Astrocyte (in vitro differentiated cells and primary cell): Measurements from ENCODE around the gene KIAA0513. TPM values are rescaled to one million over a fixed set of nuclear protein-coding genes. Genes with fewer than 3 reads are reported as not detected.

ENCODE experiments used
- DNase-seq: peaks from one replicate; pipeline ENCODE4 v3.0.0-alpha.2; 2010; ENCODE audit warnings: low read depth
- FAIRE-seq: peaks from 2 replicates; lab custom pipeline; 2011; peaks lifted over from hg19 to GRCh38; lab: Jason Lieb, UNC
- H2AFZ ChIP-seq: 2 replicates; pipeline ENCODE4 v1.6.0; 2012; ENCODE audit warnings: low read depth, low read length, inconsistent platforms
- H3K27ac ChIP-seq: 2 replicates; pipeline ENCODE4 v1.5.1; 2011; ENCODE audit warnings: low read depth, low read length, inconsistent platforms
- H3K27me3 ChIP-seq: 2 replicates; pipeline ENCODE4 v1.6.0; 2011; ENCODE audit warnings: low read length, inconsistent platforms; ENCODE audit not compliant: insufficient read depth
- H3K36me3 ChIP-seq: 2 replicates; pipeline ENCODE4 v1.5.1; 2011; ENCODE audit warnings: low read length, inconsistent platforms; ENCODE audit not compliant: insufficient read depth
- H3K4me1 ChIP-seq: 2 replicates; pipeline ENCODE4 v1.5.1; 2011; ENCODE audit warnings: low read length, inconsistent platforms; ENCODE audit not compliant: insufficient read depth
- H3K4me2 ChIP-seq: 2 replicates; pipeline ENCODE4 v1.6.0; 2012; ENCODE audit warnings: low read length, inconsistent platforms
- H3K4me3 ChIP-seq: 2 replicates; pipeline ENCODE4 v1.5.1; 2011; ENCODE audit warnings: low read depth, mild to moderate bottlenecking, low read length, inconsistent platforms; ENCODE audit not compliant: insufficient read depth
- H3K79me2 ChIP-seq: 2 replicates; pipeline ENCODE4 v1.6.0; 2012; ENCODE audit warnings: mild to moderate bottlenecking, low read length, inconsistent platforms; ENCODE audit not compliant: insufficient read depth
- H3K9ac ChIP-seq: 2 replicates; pipeline ENCODE4 v1.6.0; 2012; ENCODE audit warnings: mild to moderate bottlenecking, low read length, inconsistent platforms
- H3K9me3 ChIP-seq: 2 replicates; pipeline ENCODE4 v1.5.1; 2012; ENCODE audit warnings: low read depth, mild to moderate bottlenecking, low read length, inconsistent platforms; ENCODE audit not compliant: insufficient read depth
- H4K20me1 ChIP-seq: 2 replicates; pipeline ENCODE4 v1.6.0; 2012; ENCODE audit warnings: low read length, inconsistent platforms; ENCODE audit not compliant: insufficient read depth
- H3K27ac Mint-ChIP-seq: one replicate; pipeline ENCODE4 v1.8.0; 2021; ENCODE audit warnings: mild to moderate bottlenecking, mixed read lengths; ENCODE audit not compliant: unreplicated experiment
- H3K27me3 Mint-ChIP-seq: one replicate; pipeline ENCODE4 v1.8.0; 2021; ENCODE audit warnings: low read depth, mixed read lengths; ENCODE audit not compliant: unreplicated experiment
- H3K36me3 Mint-ChIP-seq: one replicate; pipeline ENCODE4 v1.8.0; 2021; ENCODE audit warnings: low read depth, mixed read lengths; ENCODE audit not compliant: unreplicated experiment
- H3K4me1 Mint-ChIP-seq: one replicate; pipeline ENCODE4 v1.8.0; 2021; ENCODE audit warnings: low read depth, mixed read lengths; ENCODE audit not compliant: unreplicated experiment
- H3K4me3 Mint-ChIP-seq: one replicate; pipeline ENCODE4 v1.8.0; 2021; ENCODE audit warnings: mild to moderate bottlenecking, moderate library complexity, mixed read lengths; ENCODE audit not compliant: unreplicated experiment
- H3K9me3 Mint-ChIP-seq: one replicate; pipeline ENCODE4 v1.8.0; 2021; ENCODE audit warnings: mild to moderate bottlenecking, mixed read lengths; ENCODE audit not compliant: unreplicated experiment
- CTCF ChIP-seq: IDR thresholded peaks from 2 replicates; pipeline ENCODE4 v1.5.1; 2011; ENCODE audit warnings: low read depth, mild to moderate bottlenecking, inconsistent platforms, low read length, moderate library complexity; ENCODE audit not compliant: insufficient read depth
- EZH2 ChIP-seq: IDR thresholded peaks from 2 replicates; pipeline ENCODE4 v1.6.1; 2012; ENCODE audit warnings: mild to moderate bottlenecking, low read length, inconsistent platforms; ENCODE audit not compliant: insufficient read depth
- total RNA-seq: library from RNA; stranded (reverse); gene quantifications from 2 replicates; pipeline ENCODE4 v1.2.1, GENCODE V29; 2021

Gene KIAA0513
- total RNA-seq, 1 donor from 2014 or later: 7.5 TPM

GRCh38 chr16:85036236-85037049 is 8.8 kb downstream of the KIAA0513 start:
- Mint-ChIP-seq H3K27ac (peak overlapping the region; percentile 50), H3K9me3 (no peaks in the 10 kb centered on the region), H3K36me3 (peaks cover 1% of the 10 kb centered on the region), H3K4me1 (peaks cover 4% of the 10 kb centered on the region), H3K4me3 (no peak overlapping the region), H3K27me3 (peaks cover 10% of the 10 kb centered on the region)
- TF ChIP-seq CTCF (no peak), EZH2 (no peak)
- Histone ChIP-seq H3K4me1 (peaks cover 10% of the 10 kb centered on the region), H3K36me3 (no peaks in the 10 kb centered on the region), H3K9me3 (no peaks in the 10 kb centered on the region), H3K79me2 (no peaks in the 10 kb centered on the region), H3K4me3 (no peak overlapping the region), H4K20me1 (peaks cover 14% of the 10 kb centered on the region), H3K27me3 (peaks cover 7% of the 10 kb centered on the region), H3K4me2 (peak overlapping the region; percentile 52), H2AFZ (no peak overlapping the region), H3K27ac (peak overlapping the region; percentile 39), H3K9ac (no peak overlapping the region)
- FAIRE-seq: no peak
- no peak for DNase-seq

- Histone ChIP-seq H3K9me3 (no peaks in the 10 kb centered on the region), H3K4me3 (no peak overlapping the region), H3K27me3 (peaks cover 13% of the 10 kb centered on the region), H3K4me2 (peak overlapping the region; percentile 52), H3K4me1 (peaks cover 10% of the 10 kb centered on the region), H3K79me2 (no peaks in the 10 kb centered on the region), H4K20me1 (peaks cover 20% of the 10 kb centered on the region), H3K27ac (peak overlapping the region; percentile 63), H2AFZ (peak overlapping the region; percentile 11), H3K36me3 (no peaks in the 10 kb centered on the region), H3K9ac (no peak overlapping the region)
- no peaks in the 10 kb centered on the region for H3K9me3 Mint-ChIP-seq
- no peak for FAIRE-seq
- H3K4me1 Mint-ChIP-seq: peaks cover 4% of the 10 kb centered on the region
- peak; percentile 98 for DNase-seq
- peaks cover 1% of the 10 kb centered on the region for H3K36me3 Mint-ChIP-seq
- peak overlapping the region; percentile 32 for H3K4me3 Mint-ChIP-seq
- peaks cover 7% of the 10 kb centered on the region for H3K27me3 Mint-ChIP-seq
- TF ChIP-seq CTCF: no peak
- peak overlapping the region; percentile 83 for H3K27ac Mint-ChIP-seq
Observed at GRCh38 chr16:85037050-85037410, 9.4 kb downstream of the KIAA0513 start.

- DNase-seq (no peak), FAIRE-seq (no peak)
- Histone ChIP-seq H3K36me3 (no peaks in the 10 kb centered on the region), H3K4me2 (peak overlapping the region; percentile 52), H4K20me1 (peaks cover 24% of the 10 kb centered on the region), H3K27me3 (peaks cover 20% of the 10 kb centered on the region), H3K4me1 (peaks cover 10% of the 10 kb centered on the region), H3K27ac (peak overlapping the region; percentile 63), H3K9ac (no peak overlapping the region), H3K4me3 (no peak overlapping the region), H2AFZ (no peak overlapping the region), H3K79me2 (no peaks in the 10 kb centered on the region), H3K9me3 (no peaks in the 10 kb centered on the region)
- Mint-ChIP-seq H3K27me3 (peaks cover 7% of the 10 kb centered on the region), H3K36me3 (peaks cover 1% of the 10 kb centered on the region), H3K4me3 (no peak overlapping the region), H3K4me1 (peaks cover 4% of the 10 kb centered on the region), H3K27ac (no peak overlapping the region), H3K9me3 (no peaks in the 10 kb centered on the region)
- no peak for TF ChIP-seq EZH2
- TF ChIP-seq CTCF: no peak
Observed at GRCh38 chr16:85037721-85038120, 10.1 kb downstream of the KIAA0513 start.
